H1 (cell line): ENCODE measurements around the gene TET1. TPM values are rescaled to one million over a fixed set of nuclear protein-coding genes. Genes with fewer than 3 reads are reported as not detected.

Experiments
- CHD7 ChIP-seq: fragments of 300-600 bp; sonication (generic); IDR thresholded peaks from 2 replicates; pipeline ENCODE4 v1.7.1; 2012; ENCODE audit warnings: low read length, moderate library complexity, mild to moderate bottlenecking, inconsistent platforms; ENCODE audit not compliant: insufficient replicate concordance
- MAX ChIP-seq: IDR thresholded peaks from 2 replicates; pipeline ENCODE4 v1.6.1; 2012; ENCODE audit warnings: inconsistent platforms
- PHF8 ChIP-seq: fragments of 200-600 bp; sonication (generic); conservative IDR thresholded peaks from 2 replicates; pipeline ENCODE4 v1.7.1; 2012; ENCODE audit warnings: low read depth, mild to moderate bottlenecking, inconsistent platforms, low read length, moderate library complexity
- polyA plus RNA-seq, 7 experiments: library from polyadenylated mRNA; depleted of rRNA in 3 of 7; stranded (reverse) in 5 of 7; unstranded in 2 of 7; fragments of >200 nt in 5 of 7; fragments of 200-250 nt in 2 of 7; gene quantifications; 1 replicate in 5 of 7; 2 replicates in 1 of 7; 4 replicates in 1 of 7; pipeline versions ENCODE4 v1.2.1 to v1.2.3, GENCODE V29; 2011 to 2013; ENCODE audit warnings: missing spikeins in 2 of 7, mixed read lengths in 2 of 7
- total RNA-seq: library from RNA; stranded (reverse); fragmentation: NEBNext Ultra II Directional; extraction: Animal tissue kit (Norgen Biotek cat#: 25700); gene quantifications from 2 replicates; pipeline ENCODE4 v1.2.1, GENCODE V29; 2021

Gene TET1
- total and polyA plus RNA-seq, 2 of the 8 experiments (the other 6 are each of a cell fraction or from before 2014, with no cell fraction given), result 15.2 to 69.3 TPM

GRCh38 chr10:68516766-68517165 is 43.4 kb upstream of the TET1 start (continued):
- TF ChIP-seq MAX (no peak), CHD7 (no peak), PHF8 (no peak)
